ENCODE measurements around the gene TIGD3.

The TIGD3 gene

DNA sequence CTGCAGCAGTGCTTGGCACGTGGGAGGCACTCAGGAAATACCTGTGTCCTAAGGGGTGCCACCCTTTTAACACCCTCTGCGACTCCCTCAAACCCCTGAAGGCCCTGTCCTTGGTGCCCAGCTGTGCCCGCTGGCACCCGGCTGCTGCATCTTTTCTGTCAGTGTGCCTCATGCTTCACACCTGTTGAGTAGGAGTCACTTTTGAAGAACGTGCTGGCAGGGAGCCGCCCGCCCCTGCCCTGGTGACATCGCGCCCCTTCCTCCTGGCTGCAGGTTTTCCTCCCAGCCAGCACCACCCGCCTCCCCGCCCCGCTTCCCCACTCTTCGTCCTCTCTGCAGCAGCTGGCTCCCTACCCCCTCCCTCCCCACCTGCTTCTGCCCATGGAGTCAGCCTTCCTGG is 49.7 kb downstream of the TIGD3 start:
- Histone ChIP-seq H3K4me1 (ENCODE audit: control insufficient read depth, insufficient read depth, low read length) (no peaks in the 10 kb centered on the region), H3K4me2 (ENCODE audit: low read length) (no peak overlapping the region), H3K36me3 (ENCODE audit: insufficient read depth, low read length) (peaks cover 65% of the 10 kb centered on the region), H3K4me3 (ENCODE audit: low read length) (no peak overlapping the region), H3K9me3 (replicated peaks; ENCODE audit: low read length) (no peaks in the 10 kb centered on the region), H3K9ac (ENCODE audit: low read depth, low read length) (no peak overlapping the region), H3K27me3 (ENCODE audit: control insufficient read depth, insufficient read depth, low read length) (no peaks in the 10 kb centered on the region)

DNA sequence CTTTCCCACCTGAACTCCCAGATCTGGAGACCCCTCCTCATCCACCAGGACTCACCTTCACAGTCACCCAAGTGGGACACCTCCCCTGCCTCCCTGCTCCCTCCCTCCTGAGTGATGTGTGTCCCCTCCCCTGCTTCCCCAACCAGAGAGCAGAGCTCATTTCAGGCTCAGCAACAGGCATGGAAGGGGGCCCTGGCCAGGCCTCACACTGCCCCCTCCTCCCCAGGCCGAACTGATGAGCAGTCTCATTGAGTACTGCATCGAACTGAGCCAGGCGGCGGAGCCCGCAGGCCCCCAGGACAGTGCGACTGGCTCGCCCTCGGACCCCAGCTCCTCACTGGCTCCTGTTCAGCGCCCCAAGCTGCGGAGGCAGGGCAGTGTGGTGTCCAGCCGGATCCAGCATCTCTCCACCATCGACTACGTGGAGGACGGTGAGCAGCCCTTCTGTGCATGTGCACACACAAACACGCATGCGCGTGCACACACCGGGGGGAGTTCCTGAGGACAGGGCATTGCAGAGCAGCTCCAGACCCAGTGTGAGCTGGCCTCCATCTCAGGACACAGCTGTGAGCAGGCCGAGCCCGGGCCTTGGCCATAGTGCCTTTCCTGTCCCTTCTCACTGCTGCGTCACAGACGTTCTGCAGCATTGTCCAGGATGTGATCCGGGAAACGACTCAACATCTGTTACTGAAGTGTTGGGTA is 50.2 kb downstream of the TIGD3 start:
- Histone ChIP-seq H3K9me3 (replicated peaks; ENCODE audit: low read length) (no peaks in the 10 kb centered on the region), H3K4me1 (ENCODE audit: control insufficient read depth, insufficient read depth, low read length) (no peaks in the 10 kb centered on the region), H3K4me2 (ENCODE audit: low read length) (no peak overlapping the region), H3K4me3 (ENCODE audit: low read length) (no peak overlapping the region), H3K36me3 (ENCODE audit: insufficient read depth, low read length) (peaks cover 65% of the 10 kb centered on the region), H3K9ac (ENCODE audit: low read depth, low read length) (no peak overlapping the region), H3K27me3 (ENCODE audit: control insufficient read depth, insufficient read depth, low read length) (no peaks in the 10 kb centered on the region)
